HEK293 (cell line): ENCODE data around the gene DENND6B.

ENCODE experiments used
- AEBP2 ChIP-seq: fragments of 450-650 bp; formaldehyde crosslinking; IDR thresholded peaks from 2 replicates; pipeline ENCODE4 v1.5.1; 2016; ENCODE audit warnings: missing biosample characterization, missing genetic modification characterization, borderline replicate concordance
- BCL6B ChIP-seq: fragments of 450-650 bp; formaldehyde crosslinking; IDR thresholded peaks from 2 replicates; pipeline ENCODE4 v1.5.1; 2017; ENCODE audit warnings: missing biosample characterization, missing genetic modification characterization
- GFI1B ChIP-seq: fragments of 450-650 bp; formaldehyde crosslinking; IDR thresholded peaks from 2 replicates; pipeline ENCODE4 v1.5.1; 2016; ENCODE audit warnings: missing biosample characterization, missing genetic modification characterization
- SP2 ChIP-seq: fragments of 450-650 bp; formaldehyde crosslinking; IDR thresholded peaks from 2 replicates; pipeline ENCODE4 v1.5.1; 2016; ENCODE audit warnings: missing biosample characterization, missing genetic modification characterization
- SP3 ChIP-seq: fragments of 450-650 bp; formaldehyde crosslinking; IDR thresholded peaks from 2 replicates; pipeline ENCODE4 v1.5.1; 2016; ENCODE audit warnings: missing biosample characterization, missing genetic modification characterization
- TRIM28 ChIP-seq: IDR thresholded peaks from 2 replicates; pipeline ENCODE4 v1.6.1; 2011; ENCODE audit warnings: low read length, control low read depth, borderline replicate concordance
- ZBTB48 ChIP-seq: fragments of 450-650 bp; formaldehyde crosslinking; IDR thresholded peaks from 2 replicates; pipeline ENCODE4 v1.5.1; 2016; ENCODE audit warnings: missing biosample characterization, missing genetic modification characterization
- ZFP3 ChIP-seq: fragments of 450-650 bp; formaldehyde crosslinking; IDR thresholded peaks from 2 replicates; pipeline ENCODE4 v1.5.1; 2016; ENCODE audit warnings: low read depth, missing biosample characterization, missing genetic modification characterization
- ZNF133 ChIP-seq: fragments of 450-650 bp; formaldehyde crosslinking; IDR thresholded peaks from 2 replicates; pipeline ENCODE4 v1.5.1; 2016; ENCODE audit warnings: missing biosample characterization, missing genetic modification characterization
- ZNF157 ChIP-seq: fragments of 450-650 bp; formaldehyde crosslinking; IDR thresholded peaks from 2 replicates; pipeline ENCODE4 v1.5.1; 2016; ENCODE audit warnings: missing biosample characterization, missing genetic modification characterization
- ZNF26 ChIP-seq: fragments of 450-650 bp; formaldehyde crosslinking; IDR thresholded peaks from 2 replicates; pipeline ENCODE4 v1.5.1; 2016; ENCODE audit warnings: missing biosample characterization, missing genetic modification characterization
- ZNF302 ChIP-seq: fragments of 450-650 bp; formaldehyde crosslinking; IDR thresholded peaks from 2 replicates; pipeline ENCODE4 v1.5.1; 2016; ENCODE audit warnings: missing biosample characterization, missing genetic modification characterization, low read depth
- ZNF335 ChIP-seq: fragments of 450-650 bp; formaldehyde crosslinking; conservative IDR thresholded peaks from 2 replicates; pipeline ENCODE4 v1.5.1; 2016; ENCODE audit warnings: missing biosample characterization, missing genetic modification characterization
- ZNF341 ChIP-seq: fragments of 450-650 bp; formaldehyde crosslinking; IDR thresholded peaks from 2 replicates; pipeline ENCODE4; 2016; ENCODE audit warnings: low read depth, missing biosample characterization, missing genetic modification characterization
- ZNF518A ChIP-seq: fragments of 450-650 bp; formaldehyde crosslinking; conservative IDR thresholded peaks from 2 replicates; pipeline ENCODE4 v1.5.1; 2016; ENCODE audit warnings: low read depth, missing biosample characterization, missing genetic modification characterization
- ZNF558 ChIP-seq: fragments of 450-650 bp; formaldehyde crosslinking; IDR thresholded peaks from 2 replicates; pipeline ENCODE4 v1.5.1; 2016; ENCODE audit warnings: missing biosample characterization, missing genetic modification characterization
- ZNF664 ChIP-seq: fragments of 450-650 bp; formaldehyde crosslinking; IDR thresholded peaks from 2 replicates; pipeline ENCODE4 v1.5.1; 2016; ENCODE audit warnings: missing biosample characterization, missing genetic modification characterization
- ZNF76 ChIP-seq: fragments of 450-650 bp; formaldehyde crosslinking; IDR thresholded peaks from 2 replicates; pipeline ENCODE4; 2016; ENCODE audit warnings: low read depth, missing biosample characterization, missing genetic modification characterization, borderline replicate concordance
- ZNF776 ChIP-seq: fragments of 450-650 bp; formaldehyde crosslinking; IDR thresholded peaks from 2 replicates; pipeline ENCODE4 v1.5.0; 2017; ENCODE audit warnings: missing biosample characterization, missing genetic modification characterization, borderline replicate concordance
- TF ChIP-seq, protein P1 (sequence below): fragments of 450-650 bp; formaldehyde crosslinking; IDR thresholded peaks from 2 replicates; pipeline ENCODE4 v1.5.1; 2017; ENCODE audit warnings: missing biosample characterization, missing genetic modification characterization
- TF ChIP-seq, protein P2 (sequence below): fragments of 450-650 bp; formaldehyde crosslinking; optimal IDR thresholded peaks from 2 replicates; pipeline ENCODE3; 2016; ENCODE audit warnings: missing biosample characterization, mild to moderate bottlenecking, missing genetic modification characterization
- TF ChIP-seq, protein P3 (sequence below): fragments of 450-650 bp; formaldehyde crosslinking; IDR thresholded peaks from 2 replicates; pipeline ENCODE4 v1.5.1; 2016; ENCODE audit warnings: missing biosample characterization, missing genetic modification characterization
- TF ChIP-seq, protein P4 (sequence below): fragments of 450-650 bp; formaldehyde crosslinking; IDR thresholded peaks from 2 replicates; pipeline ENCODE4 v1.5.1; 2016; ENCODE audit warnings: missing biosample characterization, missing genetic modification characterization

Gene DENND6B

GRCh38 chr22:50338042-50338573 lies 11.3 kb upstream of the DENND6B start (continued):
- TF ChIP-seq, protein P1, sequence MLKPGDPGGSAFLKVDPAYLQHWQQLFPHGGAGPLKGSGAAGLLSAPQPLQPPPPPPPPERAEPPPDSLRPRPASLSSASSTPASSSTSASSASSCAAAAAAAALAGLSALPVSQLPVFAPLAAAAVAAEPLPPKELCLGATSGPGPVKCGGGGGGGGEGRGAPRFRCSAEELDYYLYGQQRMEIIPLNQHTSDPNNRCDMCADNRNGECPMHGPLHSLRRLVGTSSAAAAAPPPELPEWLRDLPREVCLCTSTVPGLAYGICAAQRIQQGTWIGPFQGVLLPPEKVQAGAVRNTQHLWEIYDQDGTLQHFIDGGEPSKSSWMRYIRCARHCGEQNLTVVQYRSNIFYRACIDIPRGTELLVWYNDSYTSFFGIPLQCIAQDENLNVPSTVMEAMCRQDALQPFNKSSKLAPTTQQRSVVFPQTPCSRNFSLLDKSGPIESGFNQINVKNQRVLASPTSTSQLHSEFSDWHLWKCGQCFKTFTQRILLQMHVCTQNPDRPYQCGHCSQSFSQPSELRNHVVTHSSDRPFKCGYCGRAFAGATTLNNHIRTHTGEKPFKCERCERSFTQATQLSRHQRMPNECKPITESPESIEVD (tag by site-specific recombination): no peak
- TF ChIP-seq ZNF26 (tag by site-specific recombination): no peak
- no peak for TF ChIP-seq ZNF335 (tag by site-specific recombination)
- no peak for TF ChIP-seq ZNF76 (tag by site-specific recombination)
- no peak for TF ChIP-seq ZNF518A (tag by site-specific recombination)
- TF ChIP-seq ZFP3 (tag by site-specific recombination): no peak
- TF ChIP-seq ZNF157: no peak
- no peak for TF ChIP-seq GFI1B (tag by site-specific recombination)
- no peak for TF ChIP-seq ZNF664 (tag by site-specific recombination)
- TF ChIP-seq BCL6B (tag by site-specific recombination): peak; percentile 12; the same call in 1 of the 2 replicates
- TF ChIP-seq ZNF776 (tag by site-specific recombination): no peak
- no peak; the same call in none of the 2 replicates for TF ChIP-seq ZBTB48 (tag by site-specific recombination)
- 0 out of 2 replicates have a peak, but pooled peaks have one; percentile 32 for TF ChIP-seq AEBP2 (tag by site-specific recombination)
- TF ChIP-seq SP2 (tag by site-specific recombination): no peak
- TF ChIP-seq ZNF133: no peak
- TF ChIP-seq, protein P2, sequence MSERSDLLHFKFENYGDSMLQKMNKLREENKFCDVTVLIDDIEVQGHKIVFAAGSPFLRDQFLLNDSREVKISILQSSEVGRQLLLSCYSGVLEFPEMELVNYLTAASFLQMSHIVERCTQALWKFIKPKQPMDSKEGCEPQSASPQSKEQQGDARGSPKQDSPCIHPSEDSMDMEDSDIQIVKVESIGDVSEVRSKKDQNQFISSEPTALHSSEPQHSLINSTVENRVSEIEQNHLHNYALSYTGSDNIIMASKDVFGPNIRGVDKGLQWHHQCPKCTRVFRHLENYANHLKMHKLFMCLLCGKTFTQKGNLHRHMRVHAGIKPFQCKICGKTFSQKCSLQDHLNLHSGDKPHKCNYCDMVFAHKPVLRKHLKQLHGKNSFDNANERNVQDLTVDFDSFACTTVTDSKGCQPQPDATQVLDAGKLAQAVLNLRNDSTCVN (tag by site-specific recombination): peak; percentile 17
- no peak for TF ChIP-seq TRIM28
- TF ChIP-seq ZNF302 (tag by site-specific recombination): no peak
- no peak for TF ChIP-seq ZNF341 (tag by site-specific recombination)
- TF ChIP-seq, protein P3, sequence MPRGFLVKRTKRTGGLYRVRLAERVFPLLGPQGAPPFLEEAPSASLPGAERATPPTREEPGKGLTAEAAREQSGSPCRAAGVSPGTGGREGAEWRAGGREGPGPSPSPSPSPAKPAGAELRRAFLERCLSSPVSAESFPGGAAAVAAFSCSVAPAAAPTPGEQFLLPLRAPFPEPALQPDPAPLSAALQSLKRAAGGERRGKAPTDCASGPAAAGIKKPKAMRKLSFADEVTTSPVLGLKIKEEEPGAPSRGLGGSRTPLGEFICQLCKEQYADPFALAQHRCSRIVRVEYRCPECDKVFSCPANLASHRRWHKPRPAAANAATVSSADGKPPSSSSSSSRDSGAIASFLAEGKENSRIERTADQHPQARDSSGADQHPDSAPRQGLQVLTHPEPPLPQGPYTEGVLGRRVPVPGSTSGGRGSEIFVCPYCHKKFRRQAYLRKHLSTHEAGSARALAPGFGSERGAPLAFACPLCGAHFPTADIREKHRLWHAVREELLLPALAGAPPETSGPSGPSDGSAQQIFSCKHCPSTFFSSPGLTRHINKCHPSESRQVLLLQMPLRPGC (tag by site-specific recombination): no peak
- TF ChIP-seq ZNF558 (tag by site-specific recombination): no peak
- TF ChIP-seq, protein P4, sequence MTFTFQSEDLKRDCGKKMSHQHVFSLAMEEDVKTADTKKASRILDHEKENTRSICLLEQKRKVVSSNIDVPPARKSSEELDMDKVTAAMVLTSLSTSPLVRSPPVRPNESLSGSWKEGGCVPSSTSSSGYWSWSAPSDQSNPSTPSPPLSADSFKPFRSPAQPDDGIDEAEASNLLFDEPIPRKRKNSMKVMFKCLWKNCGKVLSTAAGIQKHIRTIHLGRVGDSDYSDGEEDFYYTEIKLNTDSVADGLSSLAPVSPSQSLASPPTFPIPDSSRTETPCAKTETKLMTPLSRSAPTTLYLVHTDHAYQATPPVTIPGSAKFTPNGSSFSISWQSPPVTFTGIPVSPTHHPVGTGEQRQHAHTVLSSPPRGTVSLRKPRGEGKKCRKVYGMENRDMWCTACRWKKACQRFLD (tag by site-specific recombination): no peak
- no peak for TF ChIP-seq SP3 (tag by site-specific recombination)
